NCI-H128 (cell line): Measurements from ENCODE around the gene RINL.

ENCODE experiments used
- DNase-seq: peaks from one replicate; lab custom pipeline; 2025; ENCODE audit not compliant: unreplicated experiment; lab: John Stamatoyannopoulos, UW

RINL gene

GRCh38 chr19:38877781-38878574, at the start of gene RINL:
Gene RINL (minus strand): TSS chr19:38878275. CDS start chr19:38876742, 1,533 bp downstream.
- DNase-seq = no peak

- no peak for DNase-seq
Observed at GRCh38 chr19:38924388-38924787, 46.3 kb upstream of the RINL start.

- no peak for DNase-seq
Observed at GRCh38 chr19:38922482-38922881, 44.4 kb upstream of the RINL start.

- no peak for DNase-seq
Observed at GRCh38 chr19:38921420-38922274, 43.6 kb upstream of the RINL start.

- no peak for DNase-seq
Observed at GRCh38 chr19:38920602-38921419, 42.7 kb upstream of the RINL start.

- DNase-seq = no peak
Observed at GRCh38 chr19:38919837-38920601, 41.9 kb upstream of the RINL start.

GRCh38 chr19:38918526-38918925, 40.5 kb upstream of the RINL start:
- no peak for DNase-seq

GRCh38 chr19:38917921-38918491, 39.9 kb upstream of the RINL start:
- DNase-seq = no peak

- DNase-seq = no peak
Observed at GRCh38 chr19:38917516-38917915, 39.4 kb upstream of the RINL start.

GRCh38 chr19:38915329-38916321, 37.5 kb upstream of the RINL start:
- DNase-seq = no peak

GRCh38 chr19:38913958-38914357, 35.9 kb upstream of the RINL start:
- DNase-seq = no peak

GRCh38 chr19:38912600-38913514, 34.8 kb upstream of the RINL start:
- DNase-seq = no peak

GRCh38 chr19:38911388-38912001, 33.4 kb upstream of the RINL start:
- no peak for DNase-seq

GRCh38 chr19:38910488-38910887, 32.4 kb upstream of the RINL start:
- DNase-seq = no peak

- no peak for DNase-seq
Observed at GRCh38 chr19:38908911-38909310, 30.8 kb upstream of the RINL start.

- no peak for DNase-seq
Observed at GRCh38 chr19:38907670-38908069, 29.6 kb upstream of the RINL start.

- DNase-seq = no peak
Observed at GRCh38 chr19:38907227-38907626, 29.2 kb upstream of the RINL start.

GRCh38 chr19:38905620-38906019, 27.5 kb upstream of the RINL start:
- no peak for DNase-seq
